Mesodermal cell (in vitro differentiated cells): ENCODE data around the gene FOXE3.
A peak's percentile ranks its signal among the peaks of the same experiment; 100 is the strongest.

ENCODE experiments used
- H3K27ac ChIP-seq: 2 replicates; pipeline ENCODE4 v1.7.0; 2013; ENCODE audit warnings: mild to moderate bottlenecking, low read depth, low read length, moderate library complexity; ENCODE audit not compliant: severe bottlenecking
- H3K36me3 ChIP-seq: 2 replicates; pipeline ENCODE4 v1.7.1; 2013; ENCODE audit warnings: mild to moderate bottlenecking, low read length, moderate library complexity; ENCODE audit not compliant: control insufficient read depth, insufficient read depth
- H3K4me1 ChIP-seq: one replicate; pipeline ENCODE4 v1.7.1; 2013; ENCODE audit warnings: mild to moderate bottlenecking, low read length; ENCODE audit not compliant: insufficient read depth, control insufficient read depth, poor library complexity, severe bottlenecking
- H3K4me3 ChIP-seq: 2 replicates; pipeline ENCODE4 v1.7.0; 2013; ENCODE audit warnings: low read length, control low read depth, mild to moderate bottlenecking; ENCODE audit not compliant: insufficient read depth, poor library complexity, severe bottlenecking; ENCODE audit errors: extremely low read depth
- H3K9me3 ChIP-seq: 2 replicates; pipeline ENCODE4 v1.7.1; 2013; ENCODE audit warnings: mild to moderate bottlenecking, low read length, moderate library complexity; ENCODE audit not compliant: control insufficient read depth
- WGBS, 2 experiments: methylation state at CpG; one replicate each; pipeline ENCODE4 v1.1.5; 2013; ENCODE audit warnings: missing lambda C conversion rate in 2 of 2; ENCODE audit not compliant: insufficient coverage in 2 of 2; 5-methylcytosine and 5-hydroxymethylcytosine counted together

The FOXE3 gene

GRCh38 chr1:47403321-47403910 lies 12.7 kb upstream of the FOXE3 start:
- Histone ChIP-seq H3K4me3 (no peak overlapping the region), H3K36me3 (no peaks in the 10 kb centered on the region), H3K27ac (no peak overlapping the region), H3K9me3 (no peaks in the 10 kb centered on the region), H3K4me1 (peaks cover under 1% of the 10 kb centered on the region)
- 67 to 93% methylated on average over 2 to 3 of the region's 4 CpGs for WGBS, 2 experiments

- no peaks in the 10 kb centered on the region for H3K9me3 ChIP-seq
- no peak overlapping the region for H3K27ac ChIP-seq
- H3K36me3 ChIP-seq, result no peaks in the 10 kb centered on the region
- WGBS, 2 experiments, result 77 to 83% methylated on average over 4 to 5 of the region's 5 CpGs
- H3K4me1 ChIP-seq, result peaks cover 14% of the 10 kb centered on the region
- H3K4me3 ChIP-seq, result no peak overlapping the region
Measured at GRCh38 chr1:47405697-47406096, 10.4 kb upstream of the FOXE3 start.

- no peak overlapping the region for H3K27ac ChIP-seq
- peaks cover 23% of the 10 kb centered on the region for H3K4me1 ChIP-seq
- no peaks in the 10 kb centered on the region for H3K9me3 ChIP-seq
- 86% methylated on average over 2 of the region's 5 CpGs; no CpG with 5 or more reads in 1 of the 2 experiments for WGBS, 2 experiments
- no peak overlapping the region for H3K4me3 ChIP-seq
- H3K36me3 ChIP-seq, result no peaks in the 10 kb centered on the region
Measured at GRCh38 chr1:47406966-47407365, 9.1 kb upstream of the FOXE3 start.

GRCh38 chr1:47407481-47407880 lies 8.6 kb upstream of the FOXE3 start:
- H3K9me3 ChIP-seq, result no peaks in the 10 kb centered on the region
- no peaks in the 10 kb centered on the region for H3K36me3 ChIP-seq
- H3K27ac ChIP-seq, result no peak overlapping the region
- WGBS, 2 experiments, result 50 to 86% methylated on average over 1 of the region's 3 CpGs
- H3K4me1 ChIP-seq, result peaks cover 28% of the 10 kb centered on the region
- no peak overlapping the region for H3K4me3 ChIP-seq

DNA sequence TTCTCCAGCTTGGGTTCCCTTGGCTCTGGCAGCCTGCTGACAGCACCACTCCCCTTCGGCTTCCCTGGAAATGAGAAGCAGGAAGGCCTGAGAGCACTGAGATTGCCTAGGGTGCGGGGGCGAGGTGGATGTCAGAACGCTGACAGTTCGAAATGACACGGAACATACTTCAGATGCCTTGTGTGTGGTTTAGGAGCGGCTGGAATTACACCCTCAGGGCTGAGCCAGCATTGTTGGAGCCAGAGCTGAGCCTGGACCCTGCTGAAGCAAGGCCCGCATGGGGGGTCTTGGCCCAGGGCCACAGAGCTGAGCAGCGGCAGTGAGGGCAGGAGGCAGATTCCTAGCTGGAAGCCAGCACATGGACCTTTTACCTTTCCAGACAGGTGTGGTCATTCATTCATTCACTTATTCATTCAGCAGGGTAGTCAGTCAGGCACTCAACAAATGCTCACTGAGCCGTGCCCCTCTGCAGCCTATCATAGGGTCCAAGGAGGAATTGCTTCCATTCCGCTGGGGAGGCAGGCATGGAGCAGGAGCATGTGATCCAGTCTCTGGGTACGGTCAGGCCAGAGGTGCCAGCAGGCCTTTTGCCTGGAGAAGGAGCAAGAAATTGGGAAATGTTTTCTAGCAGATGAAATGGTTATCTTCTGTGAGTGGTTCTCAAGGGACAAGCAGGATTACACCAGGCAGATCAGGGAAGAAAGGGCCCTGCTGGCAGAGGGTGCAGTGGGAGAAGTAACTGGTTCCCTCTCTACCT lies 6.6 kb upstream of the FOXE3 start:
- Histone ChIP-seq H3K4me3 (no peak overlapping the region), H3K27ac (peak overlapping the region; percentile 41), H3K36me3 (no peaks in the 10 kb centered on the region), H3K9me3 (no peaks in the 10 kb centered on the region), H3K4me1 (peaks cover 31% of the 10 kb centered on the region)
- 75 to 90% methylated on average over 12 of the region's 12 CpGs for WGBS, 2 experiments

- H3K27ac ChIP-seq, result no peak overlapping the region
- peaks cover 31% of the 10 kb centered on the region for H3K4me1 ChIP-seq
- no peaks in the 10 kb centered on the region for H3K9me3 ChIP-seq
- no peak overlapping the region for H3K4me3 ChIP-seq
- H3K36me3 ChIP-seq, result no peaks in the 10 kb centered on the region
- WGBS, 2 experiments, result 71 to 87% methylated on average over 3 of the region's 3 CpGs
Measured at GRCh38 chr1:47410068-47410455, 6.0 kb upstream of the FOXE3 start.

- H3K4me3 ChIP-seq, result no peak overlapping the region
- 100% methylated on average over 1 of the region's 2 CpGs; no CpG with 5 or more reads in 1 of the 2 experiments for WGBS, 2 experiments
- peaks cover 31% of the 10 kb centered on the region for H3K4me1 ChIP-seq
- H3K9me3 ChIP-seq, result no peaks in the 10 kb centered on the region
- H3K27ac ChIP-seq, result no peak overlapping the region
- no peaks in the 10 kb centered on the region for H3K36me3 ChIP-seq
Measured at GRCh38 chr1:47411436-47411835, 4.6 kb upstream of the FOXE3 start.

DNA sequence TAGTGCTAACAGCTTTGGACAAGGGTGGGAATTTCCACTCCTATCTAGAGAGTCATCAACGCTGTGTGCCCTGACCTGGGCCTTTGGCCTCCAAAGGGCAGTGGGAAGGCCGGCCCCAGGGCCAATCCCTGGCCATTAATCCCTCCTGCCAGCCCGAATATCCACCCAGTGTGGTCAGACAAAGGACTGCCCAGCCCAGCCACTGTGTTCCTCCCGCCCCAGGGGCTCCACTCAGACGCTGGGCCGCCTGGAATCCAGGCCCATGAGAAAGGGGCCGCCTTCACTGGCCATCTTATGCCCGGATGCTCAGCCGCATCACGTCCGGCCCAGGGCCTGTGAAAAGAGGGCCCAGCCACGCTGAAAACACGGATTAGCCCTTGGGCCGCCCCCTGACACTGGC lies 3.6 kb upstream of the FOXE3 start:
- no peaks in the 10 kb centered on the region for H3K9me3 ChIP-seq
- WGBS, 2 experiments, result 84 to 89% methylated on average over 13 to 14 of the region's 14 CpGs
- H3K36me3 ChIP-seq, result no peaks in the 10 kb centered on the region

GRCh38 chr1:47416319-47417169 lies 459 bp downstream of the FOXE3 start:
- Histone ChIP-seq H3K4me3 (no peak overlapping the region), H3K27ac (no peak overlapping the region), H3K36me3 (no peaks in the 10 kb centered on the region), H3K9me3 (no peaks in the 10 kb centered on the region), H3K4me1 (peaks cover 11% of the 10 kb centered on the region)
- 1% methylated on average over 106 to 113 of the region's 134 CpGs for WGBS, 2 experiments

More for the DNA sequence above, 3.6 kb upstream of the FOXE3 start:
- no peak overlapping the region for H3K4me3 ChIP-seq
- H3K4me1 ChIP-seq, result peaks cover 31% of the 10 kb centered on the region
- H3K27ac ChIP-seq, result no peak overlapping the region

GRCh38 chr1:47417170-47418044 lies 1.3 kb downstream of the FOXE3 start:
- Histone ChIP-seq H3K4me3 (no peak overlapping the region), H3K9me3 (no peaks in the 10 kb centered on the region), H3K36me3 (no peaks in the 10 kb centered on the region), H3K27ac (no peak overlapping the region), H3K4me1 (peaks cover 3% of the 10 kb centered on the region)
- WGBS, 2 experiments, result 28 to 33% methylated on average over 26 to 31 of the region's 39 CpGs
